Measurements from ENCODE around the gene NSD2.

The NSD2 gene

DNA sequence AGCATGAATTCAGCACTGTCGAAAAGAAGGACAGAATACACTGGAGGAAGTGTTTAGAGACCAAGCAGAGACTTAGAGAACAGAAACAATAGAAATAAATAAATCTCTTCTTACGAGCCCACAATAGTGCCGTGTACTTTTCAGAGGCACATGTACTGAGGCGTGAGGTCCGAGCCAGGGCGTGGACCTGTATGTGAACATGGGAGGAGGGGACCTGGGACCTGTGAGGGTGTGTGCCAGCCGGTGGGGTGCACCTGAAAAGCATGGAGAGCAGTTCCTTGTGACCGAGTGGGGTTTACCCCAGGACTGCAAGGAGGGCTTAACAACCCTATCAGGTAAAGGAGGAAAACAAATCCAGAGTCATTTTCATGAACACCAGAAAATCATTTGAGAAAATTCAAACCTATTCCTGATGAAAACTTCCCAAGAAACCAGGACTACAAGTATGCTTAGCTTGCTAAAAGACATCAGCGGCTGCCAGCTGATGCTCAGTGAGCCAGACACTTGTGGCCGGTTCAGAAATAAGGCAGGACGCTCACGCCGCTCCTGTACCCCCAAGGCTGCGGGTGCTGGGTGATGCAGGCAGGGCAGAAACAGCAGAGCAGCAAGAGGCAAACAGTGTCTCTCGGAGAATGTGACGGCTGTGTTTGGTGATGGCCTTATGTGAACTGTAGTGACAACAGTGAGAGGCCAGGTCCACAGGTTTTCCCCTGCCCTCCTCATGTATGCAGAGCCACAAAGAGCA is 100.4 kb downstream of the NSD2 start:
- DNase-seq (ENCODE audit: low spot score), result no peak

DNA sequence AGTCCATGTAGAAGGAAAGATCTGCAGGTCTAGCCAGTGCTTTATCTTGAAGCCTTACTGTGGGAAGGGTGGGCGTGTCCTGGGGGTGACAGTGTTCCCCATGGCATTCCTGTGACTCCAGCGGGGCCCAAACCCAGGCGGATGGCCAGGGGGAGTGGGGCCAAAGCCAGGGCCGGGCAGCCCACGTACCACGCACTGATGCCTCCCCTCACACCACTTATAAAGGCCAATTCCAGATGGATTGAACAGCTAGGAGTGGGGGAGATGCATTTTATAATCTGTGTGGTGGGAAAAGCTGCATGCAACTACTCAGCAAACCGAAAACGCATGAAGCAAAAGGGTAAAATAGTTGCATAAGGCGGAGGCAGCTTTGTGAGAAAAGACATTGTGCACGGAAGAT is 101.2 kb downstream of the NSD2 start:
- DNase-seq (ENCODE audit: low spot score), result no peak

DNA sequence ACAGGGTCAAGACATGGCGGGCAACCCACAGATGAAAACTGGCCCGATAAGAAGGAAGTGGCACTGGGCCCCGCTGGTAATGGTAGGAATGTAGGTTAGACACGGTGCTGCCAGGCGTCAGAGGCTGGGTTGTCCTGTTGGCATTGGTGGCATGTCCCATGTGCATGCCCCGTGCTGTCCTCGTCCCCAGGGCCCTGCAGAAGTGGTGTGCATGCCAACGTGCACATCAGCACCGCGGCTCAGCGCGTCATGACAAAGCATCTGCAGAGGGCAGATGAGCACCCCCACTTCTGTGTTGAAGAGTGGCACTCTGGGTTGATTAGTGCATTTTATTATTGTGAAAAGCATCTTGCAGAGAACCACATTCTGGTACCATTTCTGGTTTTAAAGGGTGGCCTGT is 102.0 kb downstream of the NSD2 start:
- no peak for DNase-seq (ENCODE audit: low spot score)

DNA sequence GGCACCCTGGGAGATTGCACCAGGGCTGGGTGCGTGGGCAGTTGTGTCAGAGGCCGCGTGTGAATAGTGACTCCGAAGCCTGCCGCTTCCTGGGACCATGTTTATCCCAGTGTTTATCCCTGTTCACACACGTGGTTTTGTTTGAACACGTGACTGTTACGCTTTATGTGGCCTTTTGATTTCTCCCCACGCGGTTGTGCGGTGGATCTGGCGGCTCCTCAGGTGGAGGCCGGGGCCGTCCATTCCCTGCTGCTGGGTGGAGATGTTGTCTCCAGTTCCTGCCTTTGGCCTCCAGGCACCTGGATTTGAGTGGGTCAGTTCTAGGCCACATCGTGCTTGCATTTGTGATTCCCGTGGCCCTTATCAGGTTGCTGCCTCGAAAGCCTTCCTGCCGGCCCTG is 102.5 kb downstream of the NSD2 start:
- DNase-seq (ENCODE audit: low spot score), result no peak

DNA sequence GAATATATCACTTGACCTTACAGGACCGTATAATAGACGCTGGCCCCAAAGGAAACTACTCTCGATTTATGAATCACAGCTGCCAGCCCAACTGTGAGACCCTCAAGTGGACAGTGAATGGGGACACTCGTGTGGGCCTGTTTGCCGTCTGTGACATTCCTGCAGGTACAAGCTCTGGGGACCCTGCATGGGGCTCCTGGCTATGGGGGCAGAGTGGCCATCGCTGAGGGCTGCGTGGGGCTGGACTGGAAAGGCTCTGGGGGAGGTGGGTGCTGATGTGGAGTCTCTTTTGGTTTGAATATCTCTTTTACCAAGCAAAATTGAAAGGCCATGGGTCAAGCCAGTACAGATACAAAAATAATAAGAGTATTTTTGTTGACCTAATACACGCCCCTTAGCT is 103.6 kb downstream of the NSD2 start:
- DNase-seq (ENCODE audit: low spot score), result no peak

DNA sequence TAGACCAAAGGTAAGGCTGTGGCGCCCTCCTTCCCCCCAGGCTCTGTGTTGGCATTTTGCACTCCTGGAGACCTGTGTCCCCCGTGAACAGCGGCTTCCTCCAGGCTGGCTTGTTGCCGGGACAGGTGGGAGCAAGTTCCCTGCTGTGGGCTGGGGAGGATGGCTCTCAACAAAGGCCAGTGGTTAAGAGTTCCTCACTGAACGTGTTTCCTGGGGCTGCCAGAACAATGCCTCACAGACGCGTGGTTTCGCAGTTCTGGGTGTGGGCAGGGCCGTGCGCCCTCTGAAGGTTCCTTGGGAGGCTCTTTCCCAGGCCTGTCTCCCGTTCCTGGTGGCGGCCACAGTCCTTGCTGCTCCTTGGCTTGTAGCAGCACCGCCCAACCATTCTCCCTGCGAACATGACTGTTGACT is 104.2 kb downstream of the NSD2 start:
- DNase-seq (ENCODE audit: low spot score), result no peak

DNA sequence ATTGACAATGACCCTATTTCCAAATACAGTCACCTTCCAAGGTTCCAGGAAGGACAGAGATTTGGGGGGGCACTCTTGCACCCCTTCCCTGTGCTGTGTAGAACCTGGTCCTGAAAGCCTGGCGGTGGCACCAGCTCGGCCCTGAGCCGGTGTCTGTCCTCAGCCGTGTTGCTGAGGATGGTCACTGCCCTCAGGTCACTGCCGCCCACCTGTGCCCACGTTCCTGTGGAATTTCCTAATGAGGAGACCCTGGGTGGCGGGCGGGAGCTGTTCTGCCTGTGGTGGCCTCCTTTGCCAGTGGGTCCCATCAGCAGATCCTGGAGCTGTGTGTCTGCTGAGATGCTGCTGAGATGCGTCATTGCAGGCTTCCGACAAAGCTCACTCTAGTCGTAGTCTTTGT is 104.7 kb downstream of the NSD2 start:
- no peak for DNase-seq (ENCODE audit: low spot score)

DNA sequence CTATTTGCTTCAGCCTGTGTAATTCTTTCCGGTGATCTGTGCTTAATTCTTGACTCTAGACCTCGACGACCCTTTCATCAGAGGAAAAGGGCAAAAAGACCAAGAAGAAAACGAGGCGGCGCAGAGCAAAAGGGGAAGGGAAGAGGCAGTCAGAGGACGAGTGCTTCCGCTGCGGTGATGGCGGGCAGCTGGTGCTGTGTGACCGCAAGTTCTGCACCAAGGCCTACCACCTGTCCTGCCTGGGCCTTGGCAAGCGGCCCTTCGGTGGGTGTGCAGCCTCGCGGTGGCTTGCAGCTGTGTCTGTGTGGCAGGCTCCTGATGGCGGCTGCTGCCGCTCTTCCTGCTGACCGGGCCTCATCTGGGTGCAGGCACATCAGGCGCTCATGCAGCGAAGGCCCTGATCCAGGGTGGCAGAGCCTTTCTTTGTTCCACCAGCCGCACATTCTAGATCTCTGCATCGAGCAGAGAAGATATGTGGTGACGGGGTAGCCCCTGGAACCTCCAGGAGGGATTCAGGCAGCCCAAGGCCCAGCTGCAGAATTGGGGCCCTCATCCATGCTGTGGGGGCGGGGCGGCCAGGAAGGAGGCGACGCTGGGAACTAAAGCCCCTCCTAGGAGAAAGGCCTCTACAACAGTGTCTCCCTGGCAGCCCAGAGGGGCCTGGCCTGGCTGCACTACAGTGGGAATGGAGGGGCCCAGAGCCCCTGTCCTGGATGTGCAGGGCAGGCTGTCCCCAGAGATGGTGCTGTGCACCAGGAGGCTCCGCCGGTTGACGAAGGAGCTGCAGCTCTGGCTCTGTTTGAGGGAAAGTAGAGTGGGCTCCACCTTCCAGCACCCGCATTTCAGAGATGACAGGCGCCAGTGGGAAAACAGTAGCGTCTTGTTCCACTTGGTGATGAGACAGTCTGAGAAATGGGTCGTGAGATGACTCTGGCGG is 105.5 kb downstream of the NSD2 start:
- no peak for DNase-seq (ENCODE audit: low spot score)

DNA sequence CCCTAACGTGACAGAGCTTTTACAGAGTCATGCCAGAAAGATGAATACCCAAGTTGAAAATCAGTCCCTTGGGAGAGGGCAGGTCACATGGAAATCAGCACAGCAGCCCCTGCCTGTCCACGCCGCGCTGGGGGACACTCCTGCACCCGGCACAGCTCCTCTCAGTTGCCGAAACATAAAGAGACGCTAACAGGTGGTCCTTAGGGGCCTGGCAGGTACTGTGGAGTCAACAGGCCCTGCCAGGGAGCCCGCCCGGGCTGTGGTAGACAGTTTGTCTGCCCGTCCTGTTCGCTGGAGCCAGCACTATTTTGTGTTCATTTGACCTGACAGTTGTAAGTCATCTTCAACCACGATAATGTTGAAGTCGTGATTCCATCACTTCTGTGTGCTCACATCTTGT is 107.0 kb downstream of the NSD2 start:
- DNase-seq (ENCODE audit: low spot score), result no peak

DNA sequence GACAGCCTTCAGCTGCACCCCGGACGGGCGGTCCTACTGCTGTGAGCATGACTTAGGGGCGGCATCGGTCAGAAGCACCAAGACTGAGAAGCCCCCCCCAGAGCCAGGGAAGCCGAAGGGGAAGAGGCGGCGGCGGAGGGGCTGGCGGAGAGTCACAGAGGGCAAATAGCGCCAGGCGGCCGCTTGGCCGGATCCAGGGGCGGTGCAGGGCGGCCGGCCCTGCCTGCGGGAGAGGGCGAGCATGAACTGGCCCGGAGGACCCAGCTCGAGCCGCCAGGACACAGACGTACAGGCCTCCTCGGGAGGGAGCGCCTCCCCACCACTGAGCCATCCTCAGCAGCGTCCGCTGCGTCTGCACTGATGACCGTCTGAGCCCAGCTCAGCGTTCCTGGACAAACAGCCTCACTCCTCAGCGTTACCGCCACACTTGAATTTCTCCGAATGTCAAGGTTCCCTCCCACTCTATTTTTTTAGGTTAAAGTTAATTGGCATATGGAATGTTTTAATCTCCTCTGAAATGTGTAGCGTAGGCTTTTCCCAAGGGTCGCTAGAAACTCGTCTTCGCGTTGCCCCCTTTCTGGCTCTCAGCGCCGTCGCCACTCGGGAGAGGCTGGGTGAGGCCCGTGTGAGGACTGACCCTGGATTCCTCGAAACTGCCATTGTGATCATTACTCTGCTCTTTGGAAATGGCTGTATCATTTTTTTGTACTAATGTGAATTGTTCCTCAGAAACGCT is 107.7 kb downstream of the NSD2 start:
- DNase-seq (ENCODE audit: low spot score), result no peak

DNA sequence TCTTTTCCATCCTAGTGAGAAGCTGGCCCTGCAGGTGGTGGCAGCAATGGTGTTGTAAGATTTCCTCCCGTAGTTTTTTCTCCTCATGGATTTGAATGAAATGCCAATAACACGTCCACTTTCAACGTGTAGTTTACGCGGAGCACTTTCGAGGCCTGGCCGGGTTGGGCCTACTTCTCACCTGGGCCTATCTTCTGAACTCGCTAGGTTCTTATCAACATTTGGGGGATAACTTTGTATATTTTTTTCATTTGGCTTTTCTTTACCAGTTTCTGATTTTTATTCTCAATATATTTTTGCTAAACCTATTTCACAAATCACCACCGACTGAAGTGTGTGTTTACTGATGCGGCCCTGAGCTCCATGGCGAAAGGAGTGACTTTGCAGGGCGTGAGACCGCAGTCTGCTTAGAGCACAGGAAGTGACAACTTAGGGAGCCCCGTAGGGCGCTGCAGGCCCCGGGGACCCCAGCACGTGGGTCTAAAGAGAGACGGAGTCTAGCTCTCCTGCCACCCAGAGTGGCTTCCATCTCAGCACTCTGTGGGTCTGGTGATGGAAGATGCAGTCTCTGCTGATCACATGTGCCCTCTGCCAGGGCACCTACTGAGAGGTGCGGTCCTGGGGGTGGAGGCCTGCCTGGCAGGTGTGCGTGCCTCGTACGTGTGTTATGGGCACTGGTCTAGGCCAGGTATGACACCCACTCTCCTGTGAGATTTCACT is 108.4 kb downstream of the NSD2 start:
- no peak for DNase-seq (ENCODE audit: low spot score)

DNA sequence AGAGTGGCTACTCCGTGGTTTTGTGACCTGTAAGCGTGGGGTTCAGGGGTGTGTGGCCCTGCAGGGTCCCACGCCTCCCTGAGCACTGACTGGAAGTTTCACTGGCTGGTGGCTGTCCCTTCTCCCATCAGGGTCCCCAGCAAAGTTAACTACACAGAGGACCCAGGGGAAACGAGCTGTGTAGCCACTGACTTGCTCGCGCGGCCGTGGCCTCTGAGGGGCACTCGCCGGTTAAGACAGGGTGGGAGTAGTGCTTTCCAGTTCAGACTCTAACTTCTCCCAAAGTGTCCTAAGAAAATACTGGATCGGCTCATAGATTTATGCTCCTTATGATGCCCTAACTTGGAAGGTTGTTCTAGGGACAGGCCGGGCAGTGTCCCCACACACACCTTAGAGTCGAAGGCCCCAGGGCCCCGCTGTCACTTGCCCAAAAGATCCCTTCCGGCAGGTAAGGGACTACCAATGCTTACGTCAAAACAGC is 109.4 kb downstream of the NSD2 start:
- no peak for DNase-seq (ENCODE audit: low spot score)

DNA sequence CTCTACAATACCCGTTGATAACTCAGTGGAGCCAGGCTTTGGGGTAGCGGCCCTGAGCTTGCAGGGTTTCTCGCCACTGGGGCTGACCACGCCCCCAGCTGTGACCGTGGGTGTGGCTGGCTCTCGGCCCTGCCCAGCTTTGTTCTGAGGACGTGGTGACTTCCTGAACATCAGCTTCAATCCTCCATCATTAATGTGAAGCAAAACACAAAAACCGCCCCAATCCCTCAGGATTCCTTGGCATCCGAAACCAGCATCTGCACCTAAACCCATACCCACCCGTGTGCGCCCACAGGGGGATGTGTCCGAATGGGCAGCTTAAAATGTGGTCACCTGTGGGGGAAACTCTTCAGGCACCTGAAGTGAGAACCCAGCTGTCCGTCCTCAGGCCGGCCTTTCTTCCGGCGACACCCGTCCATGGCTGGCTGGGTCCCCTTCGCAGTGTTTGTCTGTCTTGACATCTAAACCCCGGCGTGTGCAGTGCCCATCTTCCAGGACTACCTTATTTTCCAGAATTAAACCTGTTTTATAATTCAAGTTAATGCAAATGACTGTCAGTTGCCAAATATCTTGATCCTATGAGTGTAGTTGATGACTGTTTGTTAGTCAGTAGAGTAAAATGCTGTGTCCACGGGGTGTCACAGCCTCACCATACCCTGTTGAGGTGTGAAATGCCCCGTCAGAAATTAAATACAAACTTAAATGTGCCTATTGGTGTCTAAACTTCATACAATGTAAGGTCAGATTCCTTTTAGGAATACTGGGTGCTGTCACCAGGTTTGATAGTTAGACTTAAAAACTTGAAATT is 110.3 kb downstream of the NSD2 start:
- DNase-seq (ENCODE audit: low spot score), result no peak

DNA sequence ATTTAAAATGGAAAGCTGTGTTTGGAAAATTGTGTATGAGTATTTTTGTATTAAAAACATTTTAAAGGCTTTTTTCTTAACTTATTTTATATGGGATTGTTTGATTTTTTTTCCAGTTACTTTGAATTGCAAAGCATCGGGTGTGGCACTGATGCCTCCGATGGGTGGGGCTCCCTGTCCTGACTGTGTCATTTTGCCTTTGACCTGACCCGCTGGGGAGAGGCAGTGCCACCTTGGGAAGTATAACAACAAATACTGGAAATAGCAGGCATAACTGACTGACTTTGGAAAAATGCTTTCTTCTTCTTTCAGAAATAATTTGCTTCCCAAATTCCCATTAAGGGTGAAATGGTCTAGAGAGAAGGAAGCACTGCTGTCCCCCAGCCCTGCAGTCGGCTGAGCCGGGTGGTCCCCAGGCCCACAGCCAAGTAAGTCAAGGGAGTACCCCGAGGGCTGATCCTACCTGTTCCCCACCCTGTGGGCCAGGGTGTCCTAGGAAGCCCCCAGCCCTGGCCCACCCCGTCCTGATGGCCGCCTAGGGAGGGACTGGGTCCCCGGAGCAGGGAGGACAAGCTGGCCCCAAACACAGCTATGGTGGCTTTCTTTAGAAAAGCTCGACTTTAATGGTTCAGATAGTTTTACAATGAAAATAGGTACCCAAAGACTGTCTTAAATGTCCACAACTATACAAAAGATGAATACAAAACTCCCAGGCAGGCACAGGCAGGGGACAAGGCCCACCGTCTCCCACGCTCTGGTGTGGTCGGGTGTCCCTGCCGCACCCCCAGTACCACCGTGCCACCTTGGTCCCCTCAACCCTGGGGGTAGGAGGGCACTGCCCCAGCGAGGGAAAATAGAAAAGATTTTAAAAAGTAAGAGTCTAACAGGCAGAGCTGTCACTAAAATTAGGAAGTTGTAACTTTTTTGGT is 111.2 kb downstream of the NSD2 start:
- DNase-seq (ENCODE audit: low spot score), result no peak

DNA sequence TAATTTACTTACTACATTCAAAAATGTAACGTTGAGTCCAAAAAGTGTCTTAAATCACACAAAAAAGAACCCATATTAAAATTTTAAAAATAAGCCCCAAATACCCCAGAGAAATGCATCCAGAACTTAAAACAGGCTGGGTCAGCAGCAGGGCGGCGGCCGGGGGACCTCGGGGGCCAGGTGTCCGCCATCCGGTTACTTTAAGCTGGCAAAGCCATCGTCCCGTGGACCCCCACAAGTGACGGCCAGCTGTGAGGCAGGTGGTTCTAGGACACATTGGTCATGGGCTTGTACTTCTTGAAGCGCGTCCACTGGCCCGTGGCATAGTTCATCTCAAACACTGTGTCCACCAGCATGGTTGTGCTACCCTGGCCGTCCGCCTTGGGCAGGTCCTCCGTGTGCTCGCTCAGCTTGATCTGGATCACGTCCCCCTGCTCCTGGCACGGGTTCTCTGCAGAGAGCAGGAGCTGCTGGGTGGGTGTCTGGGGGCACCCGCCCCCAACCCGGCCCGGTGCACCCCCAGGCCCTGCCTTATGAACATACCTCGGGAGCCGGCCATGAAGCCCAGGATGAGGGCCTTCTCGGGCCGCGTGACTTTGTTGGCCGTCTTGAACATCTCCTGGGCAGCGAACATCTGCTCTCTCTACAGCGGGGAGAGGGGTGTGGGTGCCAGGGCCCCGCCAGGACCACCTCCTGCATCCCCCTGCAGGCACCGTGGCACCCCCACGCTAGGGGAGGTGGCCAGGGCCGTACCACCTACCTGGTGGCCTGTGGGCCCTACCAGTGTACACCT is 112.1 kb downstream of the NSD2 start:
- DNase-seq (ENCODE audit: low spot score), result no peak

DNA sequence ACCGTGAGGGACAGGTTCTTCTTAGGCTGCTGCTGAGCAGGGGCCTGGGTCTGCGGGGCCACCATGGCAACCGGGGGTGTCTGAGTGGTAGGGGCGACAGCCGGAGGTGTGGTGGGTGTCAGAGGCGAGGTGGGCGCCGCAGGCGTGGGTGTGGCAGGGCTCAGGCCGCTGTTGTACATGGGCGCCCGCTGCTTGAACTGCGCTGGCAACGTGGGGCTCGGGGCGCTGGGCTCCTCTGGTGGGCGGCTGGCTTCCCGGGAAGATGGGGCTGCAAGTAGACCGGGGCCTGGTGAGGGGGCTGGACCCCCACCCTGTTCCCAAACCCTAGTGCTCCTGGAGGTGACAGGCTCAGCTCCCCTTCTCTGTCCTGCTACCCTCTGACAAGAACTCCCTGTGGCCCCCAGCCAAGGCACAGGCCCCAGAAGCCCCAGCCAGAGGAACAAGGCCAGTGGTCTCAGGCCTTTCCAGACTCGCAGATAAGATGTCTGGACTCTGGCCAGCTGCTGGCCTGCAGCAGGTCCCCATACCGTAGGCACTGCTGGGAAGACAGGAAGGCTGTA is 112.7 kb downstream of the NSD2 start:
- DNase-seq (ENCODE audit: low spot score), result no peak

DNA sequence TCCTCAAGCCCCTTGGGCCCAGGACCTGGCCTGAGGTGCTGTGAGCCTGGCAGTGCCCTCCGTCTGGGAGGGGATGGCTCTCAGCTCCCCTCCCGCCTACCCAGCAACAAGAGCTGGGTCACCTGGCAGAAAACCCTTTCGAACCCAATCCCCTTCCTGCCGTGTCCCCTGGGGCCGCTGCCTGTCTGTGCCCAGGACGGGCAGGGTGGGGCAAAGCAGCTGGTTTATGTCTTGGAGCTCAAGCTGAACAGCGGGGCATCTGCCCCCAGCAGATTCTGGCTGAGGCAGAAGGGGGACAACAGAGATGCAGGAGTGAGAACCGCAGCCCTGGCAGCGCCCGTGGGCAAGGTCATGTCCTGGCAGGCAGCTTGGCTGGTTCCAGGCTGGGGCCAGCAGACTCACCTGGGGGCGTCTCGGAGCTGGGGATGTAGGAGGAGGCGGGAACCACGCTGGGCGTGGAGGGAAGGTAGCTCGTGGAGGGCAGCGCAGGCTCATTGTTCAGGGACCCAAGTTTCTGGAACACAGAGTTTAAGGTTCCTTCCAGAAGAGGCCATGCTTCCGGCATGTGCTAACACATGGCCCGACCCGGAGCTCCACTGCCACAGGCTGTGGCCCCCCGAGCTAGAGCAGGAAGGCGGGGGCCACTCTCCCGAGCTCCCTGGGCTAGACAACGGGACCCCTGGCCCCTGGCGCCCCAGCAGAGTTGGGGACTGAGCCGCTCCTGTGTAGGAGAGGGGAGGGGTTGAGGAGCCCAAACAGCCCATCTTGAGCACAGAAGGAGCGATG is 113.4 kb downstream of the NSD2 start:
- no peak for DNase-seq (ENCODE audit: low spot score)

DNA sequence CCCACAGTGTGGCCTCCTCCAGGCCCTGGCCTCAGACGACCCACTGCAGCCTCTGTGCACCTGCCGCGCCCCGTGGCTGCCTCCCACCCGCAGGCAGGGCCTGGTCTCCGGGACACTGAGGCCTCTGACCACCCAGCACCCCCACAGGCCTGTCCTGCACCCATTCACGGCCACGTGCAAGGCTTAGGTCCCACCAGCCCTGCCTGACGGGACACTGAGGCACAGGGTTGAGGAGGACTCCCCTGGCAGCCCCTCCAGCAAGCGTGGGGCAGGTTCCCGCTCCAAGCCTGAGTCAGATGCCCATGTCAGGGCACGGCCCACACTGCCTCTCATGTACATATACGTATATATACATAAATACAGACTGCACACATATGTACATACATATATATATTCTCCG is 114.1 kb downstream of the NSD2 start:
- no peak for DNase-seq (ENCODE audit: low spot score)

Measured in kidney tubule cell (primary cell).